Type B pancreatic cell (in vitro differentiated cells): ENCODE data around the gene NBEA. TPM values are rescaled to one million over a fixed set of nuclear protein-coding genes. Genes with fewer than 3 reads are reported as not detected.

ENCODE experiments used
- DNase-seq: peaks from one replicate; pipeline ENCODE4 v3.0.0; 2021; ENCODE audit warnings: mixed read lengths; ENCODE audit not compliant: unreplicated experiment; ENCODE audit errors: extremely low spot score
- H3K27ac Mint-ChIP-seq: 2 replicates; pipeline ENCODE4 v1.8.0; 2021; ENCODE audit warnings: mild to moderate bottlenecking, mixed read lengths
- H3K27me3 Mint-ChIP-seq: 2 replicates; pipeline ENCODE4 v1.8.0; 2021; ENCODE audit warnings: mixed read lengths
- H3K36me3 Mint-ChIP-seq: 2 replicates; pipeline ENCODE4 v1.8.0; 2021; ENCODE audit warnings: mixed read lengths
- H3K4me1 Mint-ChIP-seq: one replicate; pipeline ENCODE4 v1.8.0; 2021; ENCODE audit warnings: mixed read lengths; ENCODE audit not compliant: unreplicated experiment
- H3K4me3 Mint-ChIP-seq: 2 replicates; pipeline ENCODE4 v1.8.0; 2021; ENCODE audit warnings: mild to moderate bottlenecking, mixed read lengths
- H3K9me3 Mint-ChIP-seq: 2 replicates; pipeline ENCODE4 v1.8.0; 2021; ENCODE audit warnings: mixed read lengths
- CTCF ChIP-seq: fragments of 200-600 bp; sonication (generic); conservative IDR thresholded peaks from 2 replicates; pipeline ENCODE4 v1.5.0; 2021; ENCODE audit warnings: antibody characterized with exemption, mild to moderate bottlenecking
- total RNA-seq: library from RNA; stranded (reverse); gene quantifications from 2 replicates; pipeline ENCODE4 v1.2.1, GENCODE V29; 2021; ENCODE audit warnings: low replicate concordance

NBEA gene
- total RNA-seq, 1 donor from 2014 or later, result 20.8 TPM

GRCh38 chr13:35621989-35622388 lies 679.9 kb downstream of the NBEA start:
- TF ChIP-seq CTCF, result no peak
- peaks cover 15% of the 10 kb centered on the region for H3K4me1 Mint-ChIP-seq
- H3K4me3 Mint-ChIP-seq, result no peak overlapping the region
- peaks cover 11% of the 10 kb centered on the region for H3K27me3 Mint-ChIP-seq
- DNase-seq, result no peak
- peaks cover 3% of the 10 kb centered on the region for H3K36me3 Mint-ChIP-seq
- no peak overlapping the region for H3K27ac Mint-ChIP-seq
- peaks cover 5% of the 10 kb centered on the region for H3K9me3 Mint-ChIP-seq

- Mint-ChIP-seq H3K36me3 (peaks cover 3% of the 10 kb centered on the region), H3K27me3 (peaks cover 7% of the 10 kb centered on the region), H3K27ac (no peak overlapping the region), H3K9me3 (no peaks in the 10 kb centered on the region), H3K4me3 (no peak overlapping the region), H3K4me1 (peaks cover 18% of the 10 kb centered on the region)
- no peak for DNase-seq
- no peak for TF ChIP-seq CTCF
Observed at GRCh38 chr13:35629026-35629425, 687.0 kb downstream of the NBEA start.

GRCh38 chr13:35630551-35631275 lies 688.6 kb downstream of the NBEA start:
- no peak overlapping the region for H3K4me3 Mint-ChIP-seq
- H3K27me3 Mint-ChIP-seq, result peaks cover 10% of the 10 kb centered on the region
- peaks cover 16% of the 10 kb centered on the region for H3K4me1 Mint-ChIP-seq
- peak; percentile 84 for TF ChIP-seq CTCF
- peak overlapping the region; percentile 23 for H3K27ac Mint-ChIP-seq
- DNase-seq, result no peak
- no peaks in the 10 kb centered on the region for H3K9me3 Mint-ChIP-seq
- peaks cover 3% of the 10 kb centered on the region for H3K36me3 Mint-ChIP-seq

- DNase-seq, result no peak
- Mint-ChIP-seq H3K4me1 (peaks cover 10% of the 10 kb centered on the region), H3K27me3 (peaks cover 14% of the 10 kb centered on the region), H3K4me3 (no peak overlapping the region), H3K36me3 (peaks cover 7% of the 10 kb centered on the region), H3K9me3 (no peaks in the 10 kb centered on the region), H3K27ac (no peak overlapping the region)
- TF ChIP-seq CTCF, result no peak
Observed at GRCh38 chr13:35631666-35632065, 689.6 kb downstream of the NBEA start.

GRCh38 chr13:35643625-35644024 lies 701.6 kb downstream of the NBEA start:
- Mint-ChIP-seq H3K4me1 (no peaks in the 10 kb centered on the region), H3K36me3 (peaks cover 3% of the 10 kb centered on the region), H3K27me3 (peaks cover 7% of the 10 kb centered on the region), H3K4me3 (no peak overlapping the region), H3K9me3 (no peaks in the 10 kb centered on the region), H3K27ac (no peak overlapping the region)
- TF ChIP-seq CTCF, result no peak
- DNase-seq, result no peak
